Kidney epithelial cell (primary cell): ENCODE data around the gene ETHE1. TPM values are rescaled to one million over a fixed set of nuclear protein-coding genes. Genes with fewer than 3 reads are reported as not detected.

Experiments used
- DNase-seq: peaks from one replicate; pipeline ENCODE4 v3.0.0-alpha.2; 2010; ENCODE audit warnings: low read depth
- H3K27me3 ChIP-seq: 2 replicates; pipeline ENCODE4 v1.6.0; 2011; ENCODE audit warnings: low read length; ENCODE audit not compliant: control insufficient read depth, insufficient read depth
- H3K36me3 ChIP-seq: 2 replicates; pipeline ENCODE4 v1.5.1; 2011; ENCODE audit warnings: low read length; ENCODE audit not compliant: control insufficient read depth, insufficient read depth
- H3K4me3 ChIP-seq: 2 replicates; pipeline ENCODE4 v1.5.1; 2011; ENCODE audit warnings: low read depth, mild to moderate bottlenecking, control low read depth, low read length
- CTCF ChIP-seq: IDR thresholded peaks from 2 replicates; pipeline ENCODE4 v1.5.1; 2011; ENCODE audit warnings: mild to moderate bottlenecking, moderate library complexity, low read length, control low read depth, inconsistent platforms; ENCODE audit not compliant: insufficient read depth, poor library complexity, severe bottlenecking
- total RNA-seq: library from RNA; depleted of rRNA; stranded (reverse); fragments of >200 nt; gene quantifications from 2 replicates; pipeline ENCODE4 v1.2.3, GENCODE V29; 2015

The ETHE1 gene
- total RNA-seq, 1 donor from 2014 or later = 80.4 TPM

DNA sequence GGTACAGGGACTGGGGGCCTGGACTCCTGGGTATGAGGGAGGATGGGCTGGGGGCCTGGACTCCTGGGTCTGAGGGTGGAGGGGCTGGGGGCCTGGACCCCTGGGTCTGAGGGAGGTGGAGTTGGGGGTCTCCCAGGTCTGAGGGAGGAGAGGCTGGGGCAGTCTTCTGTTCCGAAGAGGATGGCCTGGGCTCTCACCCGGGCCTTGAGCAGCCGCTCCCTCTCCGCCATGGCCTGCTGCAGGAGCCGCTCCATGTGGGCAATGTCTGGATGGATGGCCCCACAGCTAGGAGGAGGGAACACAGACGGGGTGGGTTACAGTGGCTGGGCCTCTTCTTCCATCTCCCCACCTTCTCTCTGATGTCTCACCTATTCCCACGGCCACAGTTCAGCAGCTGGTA is 40.6 kb downstream of the ETHE1 start:
- H3K27me3 ChIP-seq = no peaks in the 10 kb centered on the region

DNA sequence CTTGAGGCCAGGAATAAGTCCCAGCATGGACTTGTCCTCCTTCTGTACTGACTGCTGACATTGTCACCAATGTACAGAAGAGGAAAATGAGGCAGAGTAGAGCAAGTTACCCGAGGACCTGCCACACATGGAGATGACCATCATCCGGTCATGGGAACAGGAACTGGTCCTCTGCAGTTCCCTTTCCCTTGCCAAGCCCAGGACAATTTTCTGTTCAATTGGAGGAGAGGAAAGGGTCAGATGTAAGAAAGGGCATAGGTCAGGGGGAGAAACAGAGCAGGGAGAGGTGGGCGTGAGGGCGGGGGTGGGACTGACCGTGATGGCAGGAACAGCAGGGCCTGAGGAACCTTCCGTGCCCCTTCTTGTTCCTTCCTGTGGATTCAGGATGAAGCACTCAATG is 41.0 kb downstream of the ETHE1 start:
- TF ChIP-seq CTCF = no peak
- H3K4me3 ChIP-seq = no peak overlapping the region
- H3K36me3 ChIP-seq = no peaks in the 10 kb centered on the region
- no peaks in the 10 kb centered on the region for H3K27me3 ChIP-seq
- DNase-seq = no peak

More for the DNA sequence above, 40.6 kb downstream of the ETHE1 start:
- Histone ChIP-seq H3K4me3 (no peak overlapping the region), H3K36me3 (no peaks in the 10 kb centered on the region)
- no peak for DNase-seq
- no peak for TF ChIP-seq CTCF

- DNase-seq = no peak
- Histone ChIP-seq H3K4me3 (no peak overlapping the region), H3K36me3 (no peaks in the 10 kb centered on the region), H3K27me3 (no peaks in the 10 kb centered on the region)
- TF ChIP-seq CTCF = no peak
These were observed 43.7 kb downstream of the ETHE1 start for GRCh38 chr19:43483281-43483680.

DNA sequence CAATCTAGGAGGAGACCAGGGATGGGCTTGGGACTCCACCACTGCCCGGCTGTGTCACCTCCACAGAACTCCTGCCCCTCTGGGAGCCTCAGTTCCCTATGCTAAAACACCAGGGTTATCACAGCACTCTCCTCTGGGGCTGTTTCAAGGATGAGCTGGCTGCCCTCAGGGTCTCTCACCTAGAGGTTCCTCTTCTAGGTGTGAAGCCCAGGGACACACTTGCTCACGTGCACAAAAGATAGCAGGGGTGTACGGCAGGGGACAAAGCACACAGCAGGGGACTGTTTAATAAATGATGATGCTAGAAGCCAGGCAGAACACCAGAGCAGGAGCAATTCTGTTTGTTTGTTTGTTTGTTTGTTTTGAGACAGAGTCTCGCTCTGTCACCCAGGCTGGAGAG is 44.8 kb downstream of the ETHE1 start:
- no peaks in the 10 kb centered on the region for H3K27me3 ChIP-seq
- TF ChIP-seq CTCF = no peak
- H3K36me3 ChIP-seq = no peaks in the 10 kb centered on the region
- DNase-seq = no peak
- no peak overlapping the region for H3K4me3 ChIP-seq

GRCh38 chr19:43481701-43482100 is 45.3 kb downstream of the ETHE1 start:
- Histone ChIP-seq H3K36me3 (no peaks in the 10 kb centered on the region), H3K27me3 (no peaks in the 10 kb centered on the region), H3K4me3 (no peak overlapping the region)
- no peak for DNase-seq
- TF ChIP-seq CTCF = no peak

DNA sequence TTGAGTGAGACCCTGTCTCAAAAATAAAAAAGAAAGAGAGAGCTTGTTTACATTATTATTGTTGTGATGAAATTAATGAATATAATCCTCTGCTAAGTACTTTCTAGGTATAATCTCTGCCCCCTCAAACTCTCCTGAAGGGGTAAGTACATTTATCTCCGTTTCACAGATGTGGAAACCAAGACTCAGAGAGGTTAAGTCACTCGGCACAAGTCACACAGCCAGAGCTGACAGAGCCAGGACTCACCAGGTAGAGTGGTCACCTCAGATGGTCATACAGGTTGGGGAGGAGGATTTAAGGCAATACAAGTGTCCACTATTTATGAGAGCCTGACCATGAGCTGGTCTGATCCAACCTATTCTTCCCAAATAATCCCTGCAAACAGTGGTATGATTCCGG is 46.4 kb downstream of the ETHE1 start:
- DNase-seq = no peak
- no peak for TF ChIP-seq CTCF
- H3K27me3 ChIP-seq = no peaks in the 10 kb centered on the region

More for the DNA sequence above, 46.4 kb downstream of the ETHE1 start:
- Histone ChIP-seq H3K36me3 (no peaks in the 10 kb centered on the region), H3K4me3 (no peak overlapping the region)
